ENCODE measurements around the gene CFAP97D1.

CFAP97D1 gene

DNA sequence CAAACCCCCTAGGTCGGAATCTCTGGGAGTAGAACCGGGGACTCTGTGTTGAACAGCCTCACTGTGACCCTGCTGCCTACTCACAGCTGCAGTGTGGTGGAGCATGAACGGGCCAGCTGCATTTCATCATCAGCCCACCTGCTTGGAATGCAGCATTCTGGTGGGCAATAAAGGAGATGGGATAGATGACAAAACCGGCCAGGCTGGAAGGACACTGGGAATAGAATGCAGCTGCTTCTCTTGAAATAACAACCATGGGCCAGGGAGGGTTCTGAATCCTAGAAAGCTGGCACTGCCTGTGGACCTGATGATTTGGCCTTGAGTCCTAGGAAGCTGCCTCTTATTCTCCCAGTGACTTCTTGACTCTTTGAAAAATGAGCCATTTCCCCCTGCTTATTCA lies 23.5 kb downstream of the CFAP97D1 start:
- TF ChIP-seq, protein P1, sequence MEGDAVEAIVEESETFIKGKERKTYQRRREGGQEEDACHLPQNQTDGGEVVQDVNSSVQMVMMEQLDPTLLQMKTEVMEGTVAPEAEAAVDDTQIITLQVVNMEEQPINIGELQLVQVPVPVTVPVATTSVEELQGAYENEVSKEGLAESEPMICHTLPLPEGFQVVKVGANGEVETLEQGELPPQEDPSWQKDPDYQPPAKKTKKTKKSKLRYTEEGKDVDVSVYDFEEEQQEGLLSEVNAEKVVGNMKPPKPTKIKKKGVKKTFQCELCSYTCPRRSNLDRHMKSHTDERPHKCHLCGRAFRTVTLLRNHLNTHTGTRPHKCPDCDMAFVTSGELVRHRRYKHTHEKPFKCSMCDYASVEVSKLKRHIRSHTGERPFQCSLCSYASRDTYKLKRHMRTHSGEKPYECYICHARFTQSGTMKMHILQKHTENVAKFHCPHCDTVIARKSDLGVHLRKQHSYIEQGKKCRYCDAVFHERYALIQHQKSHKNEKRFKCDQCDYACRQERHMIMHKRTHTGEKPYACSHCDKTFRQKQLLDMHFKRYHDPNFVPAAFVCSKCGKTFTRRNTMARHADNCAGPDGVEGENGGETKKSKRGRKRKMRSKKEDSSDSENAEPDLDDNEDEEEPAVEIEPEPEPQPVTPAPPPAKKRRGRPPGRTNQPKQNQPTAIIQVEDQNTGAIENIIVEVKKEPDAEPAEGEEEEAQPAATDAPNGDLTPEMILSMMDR (IDR thresholded peaks at IDR 0.05; ENCODE audit: low read depth, low read length): no peak
- H3K27me3 ChIP-seq (ENCODE audit: insufficient read depth, low read depth, severe bottlenecking): no peaks in the 10 kb centered on the region
- H3K4me3 ChIP-seq (ENCODE audit: low read depth, low read length): no peak overlapping the region
- peaks cover 45% of the 10 kb centered on the region for H3K36me3 ChIP-seq
- DNase-seq: no peak
- peaks cover 4% of the 10 kb centered on the region for H3K9me3 ChIP-seq (ENCODE audit: severe bottlenecking)
- no peak overlapping the region for H3K27ac ChIP-seq

DNA sequence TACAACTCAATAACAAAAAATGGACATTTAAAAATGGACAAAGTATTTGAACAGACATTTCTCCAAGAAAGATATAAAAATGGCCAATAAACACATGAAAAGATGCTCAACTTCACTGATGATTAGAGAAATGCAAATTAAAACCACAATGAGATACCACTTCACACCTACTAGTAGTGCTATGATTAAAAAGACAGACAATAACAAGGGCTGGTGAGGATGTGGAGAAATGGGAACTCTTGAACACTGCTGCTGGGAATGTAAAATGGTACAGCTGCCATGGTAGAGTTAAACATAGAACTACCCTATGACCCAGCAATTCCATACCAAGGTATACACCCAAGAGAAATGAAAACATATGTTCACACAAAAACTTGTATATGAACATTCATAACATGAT lies 24.9 kb downstream of the CFAP97D1 start:
- Histone ChIP-seq H3K4me3 (ENCODE audit: low read depth, low read length) (no peak overlapping the region), H3K9me3 (ENCODE audit: severe bottlenecking) (no peaks in the 10 kb centered on the region), H3K27me3 (ENCODE audit: insufficient read depth, low read depth, severe bottlenecking) (no peaks in the 10 kb centered on the region), H3K27ac (no peak overlapping the region), H3K36me3 (peaks cover 56% of the 10 kb centered on the region)
- TF ChIP-seq, protein P1 (IDR thresholded peaks at IDR 0.05; ENCODE audit: low read depth, low read length): no peak
- no peak for DNase-seq

DNA sequence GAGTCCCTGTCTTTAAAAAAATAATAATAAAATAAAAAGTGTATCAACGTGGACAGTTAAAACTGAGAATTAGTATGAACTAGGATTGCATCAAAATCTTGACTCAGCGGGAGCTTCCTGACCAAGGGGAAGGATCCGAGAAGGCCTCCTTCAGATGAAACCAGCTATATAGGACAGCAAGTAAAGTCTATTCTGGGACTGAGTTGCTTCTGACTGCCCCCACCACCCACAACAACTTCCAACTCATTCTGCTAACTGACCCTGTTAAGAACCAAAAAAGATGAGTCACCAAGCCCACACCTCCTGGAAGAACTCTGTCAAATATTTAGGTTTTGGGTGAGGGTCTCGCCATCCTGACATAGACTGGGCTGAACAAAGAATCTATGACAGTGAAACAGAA lies 27.8 kb downstream of the CFAP97D1 start:
- TF ChIP-seq, protein P1 (IDR thresholded peaks at IDR 0.05; ENCODE audit: low read depth, low read length): no peak
- DNase-seq: no peak
- Histone ChIP-seq H3K27ac (no peak overlapping the region), H3K9me3 (ENCODE audit: severe bottlenecking) (no peaks in the 10 kb centered on the region), H3K36me3 (peaks cover 71% of the 10 kb centered on the region), H3K4me3 (ENCODE audit: low read depth, low read length) (no peak overlapping the region), H3K27me3 (ENCODE audit: insufficient read depth, low read depth, severe bottlenecking) (no peaks in the 10 kb centered on the region)

- peaks cover 77% of the 10 kb centered on the region for H3K36me3 ChIP-seq
- no peak overlapping the region for H3K4me3 ChIP-seq (ENCODE audit: low read depth, low read length)
- TF ChIP-seq, protein P1 (IDR thresholded peaks at IDR 0.05; ENCODE audit: low read depth, low read length): no peak
- DNase-seq: no peak
- no peaks in the 10 kb centered on the region for H3K9me3 ChIP-seq (ENCODE audit: severe bottlenecking)
- no peak overlapping the region; the same call in 1 of the 2 replicates for H3K27ac ChIP-seq
- no peaks in the 10 kb centered on the region for H3K27me3 ChIP-seq (ENCODE audit: insufficient read depth, low read depth, severe bottlenecking)
These were observed 28.9 kb downstream of the CFAP97D1 start for GRCh38 chr17:43809121-43809520.

DNA sequence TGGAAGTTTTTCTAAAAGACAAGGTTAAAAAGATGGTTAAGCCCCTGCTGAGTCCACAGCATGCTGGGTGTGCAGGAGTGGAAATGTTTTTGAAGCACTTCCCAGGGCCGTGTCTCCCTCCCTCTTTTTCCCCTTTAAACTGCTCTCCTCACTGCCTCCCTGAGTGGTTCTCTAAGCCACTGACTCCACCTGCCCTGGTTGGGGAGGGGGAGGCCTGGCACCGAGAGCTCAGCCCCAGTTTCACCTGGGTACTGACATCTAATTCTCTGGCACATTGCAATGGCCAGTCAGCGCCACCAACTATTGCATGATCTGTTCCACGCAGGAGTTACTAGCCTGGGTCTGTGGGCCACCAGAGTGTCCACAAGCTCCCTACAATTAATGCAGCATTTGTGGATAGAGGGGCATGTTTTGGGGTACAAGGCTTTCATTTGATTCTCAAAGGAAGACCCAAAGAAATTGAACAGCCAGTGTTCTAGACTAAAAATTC lies 30.0 kb downstream of the CFAP97D1 start:
- H3K4me3 ChIP-seq (ENCODE audit: low read depth, low read length): no peak overlapping the region
- H3K9me3 ChIP-seq (ENCODE audit: severe bottlenecking): no peaks in the 10 kb centered on the region
- H3K27me3 ChIP-seq (ENCODE audit: insufficient read depth, low read depth, severe bottlenecking): no peaks in the 10 kb centered on the region
- no peak for DNase-seq
- TF ChIP-seq, protein P1 (IDR thresholded peaks at IDR 0.05; ENCODE audit: low read depth, low read length): no peak
- no peak overlapping the region for H3K27ac ChIP-seq
- H3K36me3 ChIP-seq: peaks cover 75% of the 10 kb centered on the region

- H3K27ac ChIP-seq: no peak overlapping the region
- DNase-seq: no peak
- TF ChIP-seq, protein P1 (IDR thresholded peaks at IDR 0.05; ENCODE audit: low read depth, low read length): no peak
- H3K9me3 ChIP-seq (ENCODE audit: severe bottlenecking): no peaks in the 10 kb centered on the region
- no peak overlapping the region for H3K4me3 ChIP-seq (ENCODE audit: low read depth, low read length)
- peaks cover 72% of the 10 kb centered on the region for H3K36me3 ChIP-seq
- H3K27me3 ChIP-seq (ENCODE audit: insufficient read depth, low read depth, severe bottlenecking): no peaks in the 10 kb centered on the region
These were observed 30.6 kb downstream of the CFAP97D1 start for GRCh38 chr17:43810823-43811222.
